HG02938 (cell line): ENCODE data around the gene ASMT.
"Not testable (repeated sequence)": the region's sequence is repeated elsewhere in the genome, so short reads cannot be mapped to it uniquely, and the experiment has no call there.

Experiments used
- ATAC-seq: cut with Tn5 transposase; IDR thresholded peaks from one replicate; pipeline ENCODE4 v1.9.1; 2021; ENCODE audit warnings: mild to moderate bottlenecking, moderate library complexity; ENCODE audit not compliant: unreplicated experiment

The ASMT gene

DNA sequence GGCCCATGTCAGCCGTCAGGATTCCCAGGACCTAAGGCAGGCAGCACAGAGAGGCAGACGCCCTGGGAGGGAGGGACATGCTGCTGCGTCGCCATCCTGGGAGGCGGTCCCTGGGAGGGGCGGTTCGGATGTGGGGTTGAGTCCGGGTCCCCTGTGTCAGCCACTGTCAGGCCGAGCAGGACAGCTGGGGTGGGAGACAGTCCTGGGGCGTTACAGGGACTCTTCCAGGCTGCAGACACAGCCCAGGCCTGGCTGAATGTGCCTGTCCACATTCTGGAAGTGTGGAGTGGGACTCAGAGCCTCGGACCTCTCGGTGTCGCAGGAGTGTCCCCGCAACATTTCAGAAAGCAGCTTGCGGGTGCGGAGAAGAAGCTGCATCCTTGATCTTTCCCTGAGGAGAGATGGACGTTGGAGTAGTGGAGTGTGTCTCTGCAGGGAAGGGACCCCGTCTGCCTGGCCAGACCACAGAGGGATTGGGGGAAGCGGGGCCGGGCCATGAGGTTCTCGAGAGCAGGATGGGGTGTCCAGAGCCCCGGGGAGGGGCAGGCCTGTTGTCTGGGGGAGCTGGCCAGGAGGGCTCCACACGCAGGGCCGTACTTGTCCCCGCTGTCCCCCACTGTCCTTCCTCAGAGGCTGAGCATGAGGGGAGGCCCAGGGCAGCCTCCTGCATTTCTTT lies 17.4 kb upstream of the ASMT start:
- no peak for ATAC-seq

GRCh38 chrX:1598021-1598875 lies 16.6 kb upstream of the ASMT start:
- no peak for ATAC-seq

DNA sequence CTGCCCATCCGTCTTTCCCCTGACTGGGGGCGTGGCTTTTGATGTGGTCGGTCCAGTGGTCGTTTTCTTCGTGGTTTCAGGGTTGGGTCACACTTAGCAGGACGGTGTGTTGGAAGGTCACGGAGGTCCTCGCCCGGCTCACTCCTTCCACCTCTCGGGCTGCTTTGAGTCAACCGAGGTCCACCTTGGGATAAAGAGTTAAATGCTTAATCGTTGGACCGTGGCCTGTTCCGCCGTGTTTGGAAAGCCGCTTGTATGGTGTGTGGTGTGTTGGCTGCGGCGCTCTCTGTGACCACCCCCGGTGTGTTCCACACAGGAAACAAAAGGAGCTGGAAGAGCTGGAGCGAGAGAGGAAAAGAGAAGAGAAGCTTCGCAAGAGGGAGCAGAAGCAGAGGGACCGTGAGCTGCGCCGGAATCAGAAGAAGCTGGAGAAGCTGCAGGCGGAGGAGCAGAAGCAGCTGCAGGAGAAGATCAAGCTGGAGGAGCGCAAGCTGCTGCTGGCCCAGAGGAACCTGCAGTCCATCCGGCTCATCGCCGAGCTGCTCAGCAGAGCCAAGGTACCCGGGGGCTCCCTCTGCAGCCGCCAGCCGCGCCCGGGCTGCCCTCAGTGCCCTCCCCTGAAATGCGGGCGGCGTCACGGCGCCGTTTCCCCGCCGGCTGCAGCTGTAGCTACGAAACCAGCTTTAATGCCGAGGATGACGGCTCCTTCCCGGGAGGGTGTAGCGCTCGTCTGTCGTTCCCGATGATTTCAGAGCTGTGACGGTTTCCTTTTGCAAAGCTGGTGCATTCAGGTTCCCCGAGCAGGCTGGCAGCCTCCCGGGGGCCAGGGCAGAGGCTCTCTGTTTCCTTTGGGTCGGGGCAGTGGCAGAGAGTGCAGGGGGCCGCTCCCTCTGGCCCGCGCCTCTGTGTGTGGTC lies 15.7 kb upstream of the ASMT start:
- ATAC-seq: no peak

- ATAC-seq: no peak
Observed at GRCh38 chrX:1599791-1600405, 15.0 kb upstream of the ASMT start.

- ATAC-seq: no peak
Observed at GRCh38 chrX:1600406-1601050, 14.3 kb upstream of the ASMT start.

- ATAC-seq: no peak
Observed at GRCh38 chrX:1601051-1601767, 13.7 kb upstream of the ASMT start.

DNA sequence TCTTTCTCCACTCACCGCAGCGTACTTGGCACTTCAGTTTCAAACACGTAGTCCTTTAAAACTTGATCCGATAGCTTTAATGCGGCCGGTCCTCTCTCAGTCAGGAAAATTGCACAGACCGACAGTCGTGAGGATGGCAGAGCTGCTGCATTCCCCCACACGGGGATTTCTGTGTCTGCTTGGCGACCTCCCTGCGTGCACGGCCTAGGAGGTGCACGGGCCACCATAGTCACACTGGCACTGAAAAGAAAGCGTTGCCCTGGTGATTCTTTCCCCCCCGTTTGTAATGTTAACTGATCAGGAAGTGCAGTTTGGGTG lies 13.1 kb upstream of the ASMT start:
- no peak for ATAC-seq

DNA sequence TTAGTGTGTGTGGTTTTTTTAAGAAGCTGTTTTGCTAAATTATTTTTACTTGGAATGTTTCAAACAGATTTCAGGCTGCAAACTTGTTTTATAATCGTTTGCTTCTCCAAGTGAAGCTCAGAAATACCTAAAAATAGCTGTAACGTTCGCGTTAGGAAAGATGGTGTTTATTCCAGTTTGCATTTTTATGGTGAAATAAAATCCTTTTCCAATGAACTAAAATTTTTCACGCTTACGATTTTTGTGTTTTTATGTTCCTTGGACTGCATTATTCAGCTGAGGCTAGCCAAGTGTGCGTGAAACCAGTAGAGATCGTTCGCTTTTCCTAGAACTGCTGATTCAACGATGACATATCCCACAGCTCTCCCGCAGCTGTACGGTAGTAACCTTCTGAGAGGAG lies 12.6 kb upstream of the ASMT start:
- ATAC-seq: no peak

GRCh38 chrX:1606496-1606895 lies 8.4 kb upstream of the ASMT start:
- no peak for ATAC-seq

DNA sequence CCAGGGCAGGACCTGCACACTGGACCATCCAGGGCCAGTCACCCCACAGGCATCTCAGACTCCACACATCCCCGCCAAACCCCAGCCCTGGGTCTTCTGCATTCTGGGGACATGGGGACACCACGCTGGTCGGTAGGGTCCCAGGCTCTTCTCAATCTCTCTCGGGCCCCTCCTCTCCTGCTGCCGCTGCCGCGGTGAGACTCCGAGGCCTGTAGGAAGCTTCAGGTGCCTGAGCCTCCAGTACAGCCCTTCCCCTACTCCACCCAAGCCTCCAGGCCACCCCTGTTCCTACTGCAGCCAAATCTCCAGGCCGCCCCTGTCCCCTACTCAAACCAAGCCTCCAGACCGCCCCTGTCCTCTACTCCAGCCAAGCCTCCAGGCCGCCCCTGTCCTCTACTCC lies 5.5 kb upstream of the ASMT start:
- no peak for ATAC-seq

- ATAC-seq: no peak
Observed at GRCh38 chrX:1609762-1610161, 5.1 kb upstream of the ASMT start.

- ATAC-seq: no peak
Observed at GRCh38 chrX:1610166-1610565, 4.7 kb upstream of the ASMT start.

DNA sequence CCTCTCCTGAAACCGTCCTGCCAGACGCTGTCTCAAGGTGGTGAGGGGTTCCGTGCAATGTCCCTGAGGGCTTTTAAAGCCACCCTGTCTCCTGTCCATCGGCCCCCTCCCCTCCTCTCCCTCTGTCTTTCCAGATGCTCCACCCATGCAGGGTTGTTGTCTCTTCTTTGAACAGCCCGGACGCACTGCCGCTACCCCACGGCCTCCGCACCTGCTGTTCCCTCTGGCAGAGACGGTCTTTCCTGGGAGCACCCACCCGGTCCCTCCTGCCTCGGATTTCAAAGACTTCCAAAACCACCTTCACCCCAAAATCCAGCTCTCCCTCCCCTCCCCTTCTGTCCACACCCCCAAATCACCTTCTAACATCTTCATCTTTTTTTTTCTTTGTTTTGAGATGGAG lies 4.1 kb upstream of the ASMT start:
- no peak for ATAC-seq

DNA sequence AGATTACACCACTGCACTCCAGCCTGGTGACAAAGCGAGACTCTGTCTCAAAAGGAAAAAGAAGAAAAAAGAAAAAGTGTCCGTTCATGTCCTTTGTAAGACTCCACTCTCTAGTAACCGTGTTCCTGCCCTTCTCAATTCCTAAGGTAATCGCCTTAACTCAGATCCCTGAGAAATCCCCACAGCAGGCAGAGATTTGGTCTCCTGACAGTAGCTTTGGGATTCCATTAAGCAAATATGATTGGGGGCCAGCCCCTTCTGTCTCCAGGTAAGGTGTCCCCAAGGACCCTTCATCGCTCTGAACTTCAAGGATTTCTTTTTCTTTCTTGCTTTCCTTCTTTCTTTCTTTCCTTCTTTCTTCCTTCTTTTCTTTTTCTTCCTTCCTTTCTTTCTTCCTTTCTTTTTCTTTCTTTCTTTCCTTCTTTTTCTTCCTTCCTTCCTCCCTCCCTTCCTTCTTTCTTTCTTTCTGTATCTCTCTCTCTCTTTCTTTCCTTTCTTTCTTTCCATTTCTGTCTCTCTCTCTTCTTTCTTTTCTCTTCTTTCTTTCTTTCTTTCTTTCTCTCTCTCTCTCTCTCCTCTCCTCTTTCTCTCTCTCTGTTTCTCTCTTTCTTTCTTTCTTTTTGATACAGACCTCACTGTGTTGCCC lies 2.1 kb upstream of the ASMT start:
- no peak for ATAC-seq

GRCh38 chrX:1618689-1619088 lies 3.8 kb downstream of the ASMT start:
- ATAC-seq: no peak

DNA sequence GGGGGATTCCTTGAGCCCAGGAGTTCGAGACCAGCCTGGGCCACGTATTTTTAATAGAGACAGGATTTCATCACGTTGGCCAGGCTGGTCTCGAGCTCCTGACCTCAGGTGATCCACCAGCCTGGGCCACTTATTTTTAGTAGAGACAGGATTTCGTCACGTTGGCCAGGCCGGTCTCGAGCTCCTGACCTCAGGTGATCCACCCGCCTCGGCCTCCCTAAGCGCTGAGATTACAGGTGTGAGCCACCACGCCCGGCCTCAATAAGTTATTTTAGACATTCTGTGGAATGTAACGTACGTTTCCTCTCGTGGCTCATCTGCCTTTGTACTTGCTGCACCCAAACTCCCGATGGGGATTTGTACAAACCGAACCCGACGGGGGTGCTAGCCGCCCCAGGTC lies 8.8 kb downstream of the ASMT start:
- ATAC-seq: no peak

- not testable (repeated sequence) for ATAC-seq
Observed at GRCh38 chrX:1624158-1624860, 9.4 kb downstream of the ASMT start.

- ATAC-seq: not testable (repeated sequence)
Observed at GRCh38 chrX:1624861-1625215, 10.0 kb downstream of the ASMT start.

DNA sequence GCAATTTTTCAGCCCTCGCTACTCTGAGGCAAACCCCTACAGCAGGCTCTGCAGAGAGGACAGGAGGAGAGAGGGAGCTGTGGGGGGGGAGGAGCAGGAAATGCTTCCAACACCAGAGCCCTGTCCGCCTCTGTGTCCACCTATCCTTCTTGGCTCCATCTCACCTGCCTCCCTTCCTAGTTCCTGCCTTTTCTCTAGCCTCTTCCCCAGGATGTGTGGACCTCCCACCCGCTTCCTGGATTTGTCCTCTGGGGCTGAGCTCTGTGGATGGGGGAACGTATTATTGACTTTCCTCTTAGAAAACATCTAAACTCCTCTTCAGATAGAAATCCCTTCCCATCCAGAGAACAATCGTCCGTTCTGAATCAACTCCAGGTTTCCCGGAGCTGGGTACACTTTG lies 14.4 kb downstream of the ASMT start:
- no peak for ATAC-seq
